Neural cell (in vitro differentiated cells): Measurements from ENCODE around the gene RIPK3.

Experiments used
- CTCF ChIP-seq: fragments of 450-650 bp; IDR thresholded peaks from 2 replicates; pipeline ENCODE4 v1.5.1; 2014; ENCODE audit warnings: antibody characterized with exemption, mild to moderate bottlenecking, moderate library complexity; ENCODE audit not compliant: poor library complexity, severe bottlenecking
- EP300 ChIP-seq: fragments of 450-650 bp; conservative IDR thresholded peaks from 2 replicates; pipeline ENCODE4 v1.6.1; 2014; ENCODE audit warnings: antibody characterized with exemption, mild to moderate bottlenecking, moderate library complexity; ENCODE audit not compliant: poor library complexity, severe bottlenecking
- EZH2 ChIP-seq: fragments of 200-600, 300-800 bp; shearing (Covaris generic), sonication (generic); IDR thresholded peaks from 2 replicates; pipeline ENCODE4 v1.6.1; 2014; ENCODE audit warnings: antibody characterized with exemption, low read length, borderline replicate concordance, mild to moderate bottlenecking; ENCODE audit not compliant: insufficient read depth, poor library complexity, severe bottlenecking
- MXI1 ChIP-seq: fragments of 450-650 bp; conservative IDR thresholded peaks from 2 replicates; pipeline ENCODE4 v1.6.1; 2014; ENCODE audit warnings: antibody characterized with exemption, mild to moderate bottlenecking; ENCODE audit not compliant: poor library complexity, severe bottlenecking
- POLR2AphosphoS5 ChIP-seq: IDR thresholded peaks from 2 replicates; pipeline ENCODE4 v1.6.1; 2012
- RAD21 ChIP-seq: fragments of 450-650 bp; conservative IDR thresholded peaks from 2 replicates; pipeline ENCODE4 v1.6.1; 2014; ENCODE audit warnings: antibody characterized with exemption, mild to moderate bottlenecking, moderate library complexity
- SMC3 ChIP-seq: fragments of 450-650 bp; conservative IDR thresholded peaks from 2 replicates; pipeline ENCODE4 v1.6.1; 2014; ENCODE audit warnings: antibody characterized with exemption, mild to moderate bottlenecking, moderate library complexity; ENCODE audit not compliant: poor library complexity
- TAF1 ChIP-seq: IDR thresholded peaks from 2 replicates; pipeline ENCODE4 v1.6.1; 2012; ENCODE audit warnings: low read depth
- TF ChIP-seq, protein P1 (sequence below): IDR thresholded peaks from 2 replicates; pipeline ENCODE4 v1.6.1; 2012; ENCODE audit warnings: borderline replicate concordance

- TF ChIP-seq CTCF (no peak), EZH2 (no peak), TAF1 (no peak), POLR2AphosphoS5 (no peak), RAD21 (no peak), MXI1 (no peak), EP300 (no peak), SMC3 (no peak)
- TF ChIP-seq, protein P1, sequence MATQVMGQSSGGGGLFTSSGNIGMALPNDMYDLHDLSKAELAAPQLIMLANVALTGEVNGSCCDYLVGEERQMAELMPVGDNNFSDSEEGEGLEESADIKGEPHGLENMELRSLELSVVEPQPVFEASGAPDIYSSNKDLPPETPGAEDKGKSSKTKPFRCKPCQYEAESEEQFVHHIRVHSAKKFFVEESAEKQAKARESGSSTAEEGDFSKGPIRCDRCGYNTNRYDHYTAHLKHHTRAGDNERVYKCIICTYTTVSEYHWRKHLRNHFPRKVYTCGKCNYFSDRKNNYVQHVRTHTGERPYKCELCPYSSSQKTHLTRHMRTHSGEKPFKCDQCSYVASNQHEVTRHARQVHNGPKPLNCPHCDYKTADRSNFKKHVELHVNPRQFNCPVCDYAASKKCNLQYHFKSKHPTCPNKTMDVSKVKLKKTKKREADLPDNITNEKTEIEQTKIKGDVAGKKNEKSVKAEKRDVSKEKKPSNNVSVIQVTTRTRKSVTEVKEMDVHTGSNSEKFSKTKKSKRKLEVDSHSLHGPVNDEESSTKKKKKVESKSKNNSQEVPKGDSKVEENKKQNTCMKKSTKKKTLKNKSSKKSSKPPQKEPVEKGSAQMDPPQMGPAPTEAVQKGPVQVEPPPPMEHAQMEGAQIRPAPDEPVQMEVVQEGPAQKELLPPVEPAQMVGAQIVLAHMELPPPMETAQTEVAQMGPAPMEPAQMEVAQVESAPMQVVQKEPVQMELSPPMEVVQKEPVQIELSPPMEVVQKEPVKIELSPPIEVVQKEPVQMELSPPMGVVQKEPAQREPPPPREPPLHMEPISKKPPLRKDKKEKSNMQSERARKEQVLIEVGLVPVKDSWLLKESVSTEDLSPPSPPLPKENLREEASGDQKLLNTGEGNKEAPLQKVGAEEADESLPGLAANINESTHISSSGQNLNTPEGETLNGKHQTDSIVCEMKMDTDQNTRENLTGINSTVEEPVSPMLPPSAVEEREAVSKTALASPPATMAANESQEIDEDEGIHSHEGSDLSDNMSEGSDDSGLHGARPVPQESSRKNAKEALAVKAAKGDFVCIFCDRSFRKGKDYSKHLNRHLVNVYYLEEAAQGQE, result no peak
These were observed 4.2 kb downstream of the RIPK3 start for GRCh38 chr14:24335461-24336171.
